Uterus (tissue), 2 donors: ENCODE measurements around the gene LMTK2.

Source experiments
- CTCF ChIP-seq, 4 experiments: fragments of 200-600 bp in 2 of 4; fragments of 450-650 bp in 2 of 4; sonication (generic) in 2 of 4; IDR thresholded peaks; one replicate each; pipeline ENCODE4 v1.5.1; 2016 to 2019; ENCODE audit warnings: antibody characterized with exemption in 4 of 4, mild to moderate bottlenecking in 2 of 4, moderate library complexity in 1 of 4
- POLR2A ChIP-seq, 2 donors: fragments of 450-650 bp; IDR thresholded peaks; one replicate each; pipeline ENCODE4 v1.6.1; 2016; ENCODE audit warnings: antibody characterized with exemption in 2 of 2, mild to moderate bottlenecking in 1 of 2, moderate library complexity in 1 of 2

- TF ChIP-seq CTCF (IDR thresholded peaks at IDR 0.05) = no peak
- no peak for TF ChIP-seq POLR2A (IDR thresholded peaks at IDR 0.05)
These were observed 4.5 kb upstream of the LMTK2 start for GRCh38 chr7:98102170-98102569.
